ENCODE measurements around the gene DDX59. TPM values are rescaled to one million over a fixed set of nuclear protein-coding genes. Genes with fewer than 3 reads are reported as not detected.

The DDX59 gene
- total and polyA plus RNA-seq, 8 donors = 9.0 to 24.6 (median 11.2) TPM

- no peaks in the 10 kb centered on the region for H3K4me1 ChIP-seq
- intact Hi-C loops (cut with DNase I) = no loop called here
- H3K27me3 ChIP-seq = no peaks in the 10 kb centered on the region
- no peak overlapping the region for H3K4me3 ChIP-seq
- DNase-seq (no peak), FAIRE-seq (no peak), ATAC-seq (no peak)
- no peak overlapping the region for H3K27ac ChIP-seq
- no peak for TF ChIP-seq CTCF (IDR thresholded peaks at IDR 0.05)
- no peaks in the 10 kb centered on the region for H3K36me3 ChIP-seq
- no peaks in the 10 kb centered on the region for H3K9me3 ChIP-seq
These were observed 38.5 kb upstream of the DDX59 start for GRCh38 chr1:200708161-200708560.

GRCh38 chr1:200707116-200707515 lies 37.4 kb upstream of the DDX59 start:
- no peak for DNase-seq
- no peak for ATAC-seq
- TF ChIP-seq CTCF (IDR thresholded peaks at IDR 0.05) = no peak
- FAIRE-seq = no peak
- 79 to 82% methylated on average over 5 of the region's 5 CpGs for WGBS, 2 donors
- Histone ChIP-seq H3K27ac (no peak overlapping the region), H3K4me1 (no peaks in the 10 kb centered on the region), H3K9me3 (no peaks in the 10 kb centered on the region), H3K27me3 (no peaks in the 10 kb centered on the region), H3K4me3 (no peak overlapping the region), H3K36me3 (no peaks in the 10 kb centered on the region)
- intact Hi-C loops (cut with DNase I) = no loop called here

GRCh38 chr1:200706111-200706814 lies 36.6 kb upstream of the DDX59 start:
- TF ChIP-seq CTCF (IDR thresholded peaks at IDR 0.05) = no peak
- FAIRE-seq (no peak), ATAC-seq (no peak), DNase-seq (no peak)
- Histone ChIP-seq H3K9me3 (no peaks in the 10 kb centered on the region), H3K36me3 (no peaks in the 10 kb centered on the region), H3K27ac (no peak overlapping the region), H3K27me3 (no peaks in the 10 kb centered on the region), H3K4me1 (no peaks in the 10 kb centered on the region), H3K4me3 (no peak overlapping the region)
- intact Hi-C loops (cut with DNase I) = no loop called here
- WGBS, 2 donors = 71 to 73% methylated on average over 4 of the region's 4 CpGs

- no peak overlapping the region for H3K4me3 ChIP-seq
- no peaks in the 10 kb centered on the region for H3K9me3 ChIP-seq
- no peak for TF ChIP-seq CTCF (IDR thresholded peaks at IDR 0.05)
- H3K27ac ChIP-seq = no peak overlapping the region
- no peaks in the 10 kb centered on the region for H3K36me3 ChIP-seq
- DNase-seq (no peak), FAIRE-seq (no peak), ATAC-seq (no peak)
- H3K4me1 ChIP-seq = no peaks in the 10 kb centered on the region
- 74 to 83% methylated on average over 3 of the region's 3 CpGs for WGBS, 2 donors
- H3K27me3 ChIP-seq = no peaks in the 10 kb centered on the region
- intact Hi-C loops (cut with DNase I) = no loop called here
These were observed 35.3 kb upstream of the DDX59 start for GRCh38 chr1:200704986-200705500.

- H3K4me1 ChIP-seq = no peaks in the 10 kb centered on the region
- TF ChIP-seq CTCF (IDR thresholded peaks at IDR 0.05) = no peak
- FAIRE-seq = no peak
- no peak overlapping the region for H3K4me3 ChIP-seq
- 77 to 81% methylated on average over 1 of the region's 1 CpG for WGBS, 2 donors
- no peaks in the 10 kb centered on the region for H3K36me3 ChIP-seq
- no peak overlapping the region for H3K27ac ChIP-seq
- H3K9me3 ChIP-seq = no peaks in the 10 kb centered on the region
- ATAC-seq = no peak
- H3K27me3 ChIP-seq = no peaks in the 10 kb centered on the region
- intact Hi-C loops (cut with DNase I) = no loop called here
- DNase-seq = no peak
These were observed 30.2 kb upstream of the DDX59 start for GRCh38 chr1:200699871-200700270.
